GM12878 (cell line): Measurements from ENCODE around the gene ERICH4. TPM values are rescaled to one million over a fixed set of nuclear protein-coding genes. Genes with fewer than 3 reads are reported as not detected.

Experiments
- ATAC-seq: fragments of 200-7000 bp; cut with Tn5 transposase; 3 replicates; pipeline ENCODE4 v1.9.1; 2020; ENCODE audit warnings: mild to moderate bottlenecking, moderate library complexity
- BruUV-seq: library from RNA; stranded (reverse); fragments of 400-500 nt; replicated peaks from 2 replicates; lab custom pipeline; 2021; lab: Mats Ljungman, UMichigan
- CTCF ChIA-PET: fragments of 300-600 bp; sonication (Branson Sonifier 250); formaldehyde crosslinking; extraction: SDS; loops from one replicate; lab custom pipeline; 2021; ENCODE audit warnings: inconsistent platforms; lab: Yijun Ruan, JAX
- POLR2A ChIA-PET: fragments of 350-600 bp; formaldehyde crosslinking; extraction: SDS; loops from one replicate; lab custom pipeline; 2021; ENCODE audit warnings: inconsistent platforms; lab: Charles Lee
- RAD21 ChIA-PET: fragments of 300-600 bp; sonication (Branson Sonifier 250); formaldehyde crosslinking; loops from one replicate; lab custom pipeline; 2023; ENCODE audit warnings: antibody characterized with exemption; ENCODE audit not compliant: unreplicated experiment; lab: Charles Lee
- SMC1A ChIA-PET: fragments of 300-600 bp; sonication (Branson Sonifier 250); formaldehyde crosslinking; loops from one replicate; lab custom pipeline; 2023; ENCODE audit not compliant: unreplicated experiment, uncharacterized antibody; lab: Charles Lee
- DNase-seq: peaks from one replicate; pipeline ENCODE4 v3.0.0-alpha.2; 2011; ENCODE audit warnings: low read depth, low spot score
- FAIRE-seq: peaks from 3 replicates; lab custom pipeline; 2011; peaks lifted over from hg19 to GRCh38; lab: Jason Lieb, UNC
- H2AFZ ChIP-seq: 2 replicates; pipeline ENCODE4 v1.6.0; 2011; ENCODE audit warnings: low read depth, low read length, control low read depth; ENCODE audit not compliant: control insufficient read depth
- H3K27ac ChIP-seq: 2 replicates; pipeline ENCODE4 v1.5.1; 2011; ENCODE audit warnings: control low read depth; ENCODE audit not compliant: control insufficient read depth, insufficient read depth
- H3K27me3 ChIP-seq, 2 experiments: replicated peaks in 1 of 2; 2 replicates each; pipeline versions ENCODE4 v1.6.0 to v1.6.1; 2011; ENCODE audit warnings: low read length in 1 of 2; ENCODE audit not compliant: control insufficient read depth in 2 of 2, insufficient read depth in 2 of 2
- H3K36me3 ChIP-seq, 2 experiments: 2 replicates each; pipeline ENCODE4 v1.5.1; 2011; ENCODE audit warnings: low read length in 1 of 2; ENCODE audit not compliant: control insufficient read depth in 2 of 2, insufficient read depth in 2 of 2
- H3K4me1 ChIP-seq: 2 replicates; pipeline ENCODE4 v1.6.1; 2011; ENCODE audit warnings: mild to moderate bottlenecking, low read length, moderate library complexity, mixed read lengths; ENCODE audit not compliant: control insufficient read depth, insufficient read depth
- H3K4me2 ChIP-seq: 2 replicates; pipeline ENCODE4 v1.6.0; 2011; ENCODE audit warnings: control low read depth; ENCODE audit not compliant: control insufficient read depth, insufficient read depth
- H3K4me3 ChIP-seq: fragments of 200-600 bp; sonication (generic); 2 replicates; pipeline ENCODE4 v1.5.1; 2016
- H3K79me2 ChIP-seq: 2 replicates; pipeline ENCODE4 v1.6.0; 2011; ENCODE audit warnings: low read length; ENCODE audit not compliant: control insufficient read depth, insufficient read depth
- H3K9ac ChIP-seq: 2 replicates; pipeline ENCODE4 v1.8.0; 2011; ENCODE audit warnings: low read length, control low read depth, mixed read lengths; ENCODE audit not compliant: control insufficient read depth, insufficient read depth
- H3K9me3 ChIP-seq: replicated peaks from 3 replicates; pipeline ENCODE4 v1.5.1; 2011; ENCODE audit warnings: mild to moderate bottlenecking, low read length; ENCODE audit not compliant: control insufficient read depth, insufficient read depth
- H4K20me1 ChIP-seq: 2 replicates; pipeline ENCODE4 v1.6.0; 2011; ENCODE audit not compliant: control insufficient read depth, insufficient read depth
- BMI1 ChIP-seq: fragments of 450-650 bp; IDR thresholded peaks from 2 replicates; pipeline ENCODE4 v1.6.1; 2016; ENCODE audit warnings: mild to moderate bottlenecking, moderate library complexity, borderline replicate concordance
- CREM ChIP-seq: IDR thresholded peaks from 2 replicates; pipeline ENCODE4 v1.6.1; 2014; ENCODE audit warnings: antibody characterized with exemption, low read depth
- IRF4 ChIP-seq: IDR thresholded peaks from 2 replicates; pipeline ENCODE4 v1.6.1; 2011; ENCODE audit warnings: low read depth, low read length
- JUNB ChIP-seq: IDR thresholded peaks from 2 replicates; pipeline ENCODE4 v1.6.1; 2016; ENCODE audit warnings: antibody characterized with exemption, mild to moderate bottlenecking
- MEF2B ChIP-seq: fragments of 450-650 bp; IDR thresholded peaks from 2 replicates; pipeline ENCODE4 v1.6.1; 2018; ENCODE audit warnings: mild to moderate bottlenecking, moderate library complexity; ENCODE audit not compliant: partially characterized antibody, poor library complexity, severe bottlenecking
- YY1 ChIP-seq: IDR thresholded peaks from 2 replicates; pipeline ENCODE4 v1.6.1; 2011; ENCODE audit warnings: low read depth, mild to moderate bottlenecking, low read length
- WGBS: methylation state at CpG from one replicate; pipeline ENCODE4 v1.1.6; 2016; ENCODE audit warnings: low lambda C conversion rate; ENCODE audit not compliant: insufficient replicate concordance, insufficient coverage; ENCODE audit errors: missing lambda C conversion rate; 5-methylcytosine and 5-hydroxymethylcytosine counted together
- in situ Hi-C: fragments of 300-500 bp; cut with MboI; formaldehyde crosslinking; loops from 9 replicates; pipeline ENCODE4 v1.14.3; 2018; ENCODE audit warnings: mixed read lengths
- intact Hi-C: fragments of 100-400 bp; cut with micrococcal nuclease; formaldehyde crosslinking; loops from one replicate; pipeline ENCODE4 v1.14.2; 2022; ENCODE audit not compliant: unreplicated experiment
- polyA plus RNA-seq, 11 experiments: library from polyadenylated mRNA; depleted of rRNA in 4 of 11; unstranded in 6 of 11; stranded (reverse) in 5 of 11; fragments of >200 nt; fragmentation: Nextera tagmentation in 4 of 11; fragmentation: Illumina TruSeq in 1 of 11; extraction: Ambion mirVana in 4 of 11; extraction: Trizol in 1 of 11; gene quantifications; 1 replicate in 1 of 11; 2 replicates in 10 of 11; pipeline versions ENCODE4 v1.2.1 to v1.2.3, GENCODE V29; 2011 to 2016; ENCODE audit warnings: inconsistent platforms in 2 of 11, missing spikeins in 2 of 11, low read depth in 1 of 11
- total RNA-seq, 4 experiments: library from RNA; depleted of rRNA in 3 of 4; stranded (reverse); fragments of >200 nt in 3 of 4; fragmentation: Illumina TruSeq in 1 of 4; extraction: Trizol in 1 of 4; gene quantifications; 2 replicates each; pipeline versions ENCODE4 v1.2.1 to v1.2.3, GENCODE V29; 2013 to 2021
- TF ChIP-seq, protein P1 (sequence below): fragments of 450-650 bp; formaldehyde crosslinking; IDR thresholded peaks from 2 replicates; pipeline ENCODE4 v1.4.0; 2020; ENCODE audit warnings: mild to moderate bottlenecking, moderate library complexity

The ERICH4 gene
- total and polyA plus RNA-seq, 10 of the 15 experiments (the other 5 are each of a cell fraction or from before 2014, with no cell fraction given), result not detected

DNA sequence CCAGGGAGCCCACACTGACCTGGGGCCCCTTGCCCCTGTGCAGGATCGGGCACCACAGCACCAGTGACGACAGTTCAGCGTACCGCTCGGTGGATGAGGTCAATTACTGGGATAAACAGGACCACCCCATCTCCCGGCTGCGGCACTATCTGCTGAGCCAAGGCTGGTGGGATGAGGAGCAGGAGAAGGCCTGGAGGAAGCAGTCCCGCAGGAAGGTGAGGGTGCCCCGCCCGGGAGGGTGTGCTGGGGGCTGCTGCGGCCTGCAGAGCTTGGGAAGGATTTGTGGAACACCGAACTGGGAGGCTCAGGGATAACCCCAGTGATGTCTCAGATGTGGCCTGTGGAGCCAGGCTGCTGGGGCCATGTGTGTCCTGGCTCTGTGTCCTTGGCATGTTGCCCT, 20.0 kb upstream of the ERICH4 start:
- Histone ChIP-seq H4K20me1 (no peaks in the 10 kb centered on the region), H3K4me1 (peaks cover 9% of the 10 kb centered on the region), H3K27me3 (no peaks in the 10 kb centered on the region), H3K4me2 (no peak overlapping the region), H3K9ac (no peak overlapping the region), H3K27ac (no peak overlapping the region), H3K36me3 (peaks cover 11 to 18% of the 10 kb centered on the region in 2 experiments), H3K9me3 (no peaks in the 10 kb centered on the region), H3K79me2 (no peaks in the 10 kb centered on the region; the same call in 1 of the 2 replicates), H3K4me3 (no peak overlapping the region), H2AFZ (no peak overlapping the region)
- over 99% methylated on average over 12 of the region's 12 CpGs for WGBS
- ChIA-PET RAD21 (no interaction called here), POLR2A (no interaction called here), SMC1A (no interaction called here), CTCF (no interaction called here)
- TF ChIP-seq MEF2B (no peak), JUNB (no peak), IRF4 (no peak), CREM (no peak), YY1 (no peak), BMI1 (no peak)
- TF ChIP-seq, protein P1, sequence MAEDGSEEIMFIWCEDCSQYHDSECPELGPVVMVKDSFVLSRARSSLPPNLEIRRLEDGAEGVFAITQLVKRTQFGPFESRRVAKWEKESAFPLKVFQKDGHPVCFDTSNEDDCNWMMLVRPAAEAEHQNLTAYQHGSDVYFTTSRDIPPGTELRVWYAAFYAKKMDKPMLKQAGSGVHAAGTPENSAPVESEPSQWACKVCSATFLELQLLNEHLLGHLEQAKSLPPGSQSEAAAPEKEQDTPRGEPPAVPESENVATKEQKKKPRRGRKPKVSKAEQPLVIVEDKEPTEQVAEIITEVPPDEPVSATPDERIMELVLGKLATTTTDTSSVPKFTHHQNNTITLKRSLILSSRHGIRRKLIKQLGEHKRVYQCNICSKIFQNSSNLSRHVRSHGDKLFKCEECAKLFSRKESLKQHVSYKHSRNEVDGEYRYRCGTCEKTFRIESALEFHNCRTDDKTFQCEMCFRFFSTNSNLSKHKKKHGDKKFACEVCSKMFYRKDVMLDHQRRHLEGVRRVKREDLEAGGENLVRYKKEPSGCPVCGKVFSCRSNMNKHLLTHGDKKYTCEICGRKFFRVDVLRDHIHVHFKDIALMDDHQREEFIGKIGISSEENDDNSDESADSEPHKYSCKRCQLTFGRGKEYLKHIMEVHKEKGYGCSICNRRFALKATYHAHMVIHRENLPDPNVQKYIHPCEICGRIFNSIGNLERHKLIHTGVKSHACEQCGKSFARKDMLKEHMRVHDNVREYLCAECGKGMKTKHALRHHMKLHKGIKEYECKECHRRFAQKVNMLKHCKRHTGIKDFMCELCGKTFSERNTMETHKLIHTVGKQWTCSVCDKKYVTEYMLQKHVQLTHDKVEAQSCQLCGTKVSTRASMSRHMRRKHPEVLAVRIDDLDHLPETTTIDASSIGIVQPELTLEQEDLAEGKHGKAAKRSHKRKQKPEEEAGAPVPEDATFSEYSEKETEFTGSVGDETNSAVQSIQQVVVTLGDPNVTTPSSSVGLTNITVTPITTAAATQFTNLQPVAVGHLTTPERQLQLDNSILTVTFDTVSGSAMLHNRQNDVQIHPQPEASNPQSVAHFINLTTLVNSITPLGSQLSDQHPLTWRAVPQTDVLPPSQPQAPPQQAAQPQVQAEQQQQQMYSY (CRISPR knock-in tag), result no peak
- FAIRE-seq (no peak), ATAC-seq (no peak), DNase-seq (no peak)
- in situ Hi-C loops, result no loop called here
- BruUV-seq, result no TSS peak
- intact Hi-C loops, result no loop called here
